HG03439 (cell line): Measurements from ENCODE around the gene ANAPC2.
A peak's percentile ranks its signal among the peaks of the same experiment; 100 is the strongest.

Experiments used
- ATAC-seq: cut with Tn5 transposase; IDR thresholded peaks from one replicate; pipeline ENCODE4 v1.9.1; 2021; ENCODE audit warnings: mild to moderate bottlenecking, moderate library complexity; ENCODE audit not compliant: unreplicated experiment

Gene ANAPC2

GRCh38 chr9:137188490-137189296, at the start of gene ANAPC2, which contains the start of gene SSNA1:
Gene ANAPC2, minus strand, starts transcription at chr9:137188560. Its CDS starts 28 bp downstream, at chr9:137188532.
Gene SSNA1, plus strand, starts transcription at chr9:137188676. Its CDS starts 51 bp downstream, at chr9:137188727.
- peak; percentile 75 for ATAC-seq

GRCh38 chr9:137236936-137237421, 48.6 kb upstream of the ANAPC2 start:
- no peak for ATAC-seq

- no peak for ATAC-seq
Observed at GRCh38 chr9:137236238-137236935, 48.0 kb upstream of the ANAPC2 start.

GRCh38 chr9:137235424-137236237, 47.3 kb upstream of the ANAPC2 start:
- ATAC-seq: no peak

GRCh38 chr9:137234758-137235423, 46.5 kb upstream of the ANAPC2 start:
- no peak for ATAC-seq

- no peak for ATAC-seq
Observed at GRCh38 chr9:137234055-137234697, 45.8 kb upstream of the ANAPC2 start.

- ATAC-seq: no peak
Observed at GRCh38 chr9:137233143-137233980, 45.0 kb upstream of the ANAPC2 start.

- ATAC-seq: no peak
Observed at GRCh38 chr9:137232510-137232909, 44.1 kb upstream of the ANAPC2 start.

GRCh38 chr9:137232101-137232500, 43.7 kb upstream of the ANAPC2 start:
- no peak for ATAC-seq

- ATAC-seq: no peak
Observed at GRCh38 chr9:137231372-137232039, 43.1 kb upstream of the ANAPC2 start.

GRCh38 chr9:137230705-137231371, 42.5 kb upstream of the ANAPC2 start, which contains the start of gene SLC34A3:
Gene SLC34A3, plus strand, starts transcription at chr9:137230901. Its CDS starts 802 bp downstream, at chr9:137231703.
- no peak for ATAC-seq

GRCh38 chr9:137229903-137230704, 41.7 kb upstream of the ANAPC2 start:
- no peak for ATAC-seq

GRCh38 chr9:137228968-137229896, 40.9 kb upstream of the ANAPC2 start:
- no peak for ATAC-seq

GRCh38 chr9:137228506-137228967, 40.2 kb upstream of the ANAPC2 start:
- ATAC-seq: no peak

- ATAC-seq: no peak
Observed at GRCh38 chr9:137227853-137228505, 39.6 kb upstream of the ANAPC2 start.
